Umbilical cord (tissue), 2 donors: ENCODE measurements around the gene ATCAY. TPM values are rescaled to one million over a fixed set of nuclear protein-coding genes. Genes with fewer than 3 reads are reported as not detected.
A peak's percentile ranks its signal among the peaks of the same experiment; 100 is the strongest.
"Not testable (repeated sequence)": the region's sequence is repeated elsewhere in the genome, so short reads cannot be mapped to it uniquely, and the experiment has no call there.

Experiments used
- DNase-seq: peaks from one replicate; pipeline ENCODE4 v3.0.0-alpha.2; 2015; ENCODE audit warnings: low spot score
- total RNA-seq: library from RNA; depleted of rRNA; stranded (reverse); fragments of >200 nt; gene quantifications from one replicate; pipeline ENCODE4 v1.2.3, GENCODE V29; 2014; ENCODE audit warnings: low replicate concordance; ENCODE audit not compliant: insufficient read depth

Gene ATCAY
- total RNA-seq, 1 donor from 2014 or later = 0.24 TPM

GRCh38 chr19:3947316-3947933 is 66.9 kb downstream of the ATCAY start:
- DNase-seq = not testable (repeated sequence)

- no peak for DNase-seq
Observed at GRCh38 chr19:3949294-3949693, 68.8 kb downstream of the ATCAY start.

GRCh38 chr19:3949997-3950859 is 69.7 kb downstream of the ATCAY start:
- DNase-seq = no peak

- DNase-seq = no peak
Observed at GRCh38 chr19:3950871-3951861, 70.7 kb downstream of the ATCAY start.

GRCh38 chr19:3952755-3953276 is 72.3 kb downstream of the ATCAY start:
- DNase-seq = not testable (repeated sequence)

GRCh38 chr19:3954107-3954506 is 73.6 kb downstream of the ATCAY start:
- no peak for DNase-seq

- not testable (repeated sequence) for DNase-seq
Observed at GRCh38 chr19:3955276-3955675, 74.8 kb downstream of the ATCAY start.

- DNase-seq = no peak
Observed at GRCh38 chr19:3955688-3956087, 75.2 kb downstream of the ATCAY start.

GRCh38 chr19:3958836-3959765 is 78.6 kb downstream of the ATCAY start:
- DNase-seq = no peak

GRCh38 chr19:3959766-3960131 is 79.3 kb downstream of the ATCAY start:
- DNase-seq = no peak

- DNase-seq = no peak
Observed at GRCh38 chr19:3961007-3961406, 80.5 kb downstream of the ATCAY start.

GRCh38 chr19:3963458-3964255 is 83.2 kb downstream of the ATCAY start:
- no peak for DNase-seq

GRCh38 chr19:3964256-3965194 is 84.0 kb downstream of the ATCAY start:
- DNase-seq = no peak

- no peak for DNase-seq
Observed at GRCh38 chr19:3966051-3967017, 85.8 kb downstream of the ATCAY start.

- DNase-seq = not testable (repeated sequence)
Observed at GRCh38 chr19:3967983-3968382, 87.5 kb downstream of the ATCAY start.

GRCh38 chr19:3968556-3969434 is 88.3 kb downstream of the ATCAY start:
- peak; percentile 99 for DNase-seq
